ENCODE results near the gene AGBL4.

The AGBL4 gene

GRCh38 chr1:48629867-48630266 lies 1393.9 kb downstream of the AGBL4 start:
- no peak for TF ChIP-seq CTCF (IDR thresholded peaks at IDR 0.05; ENCODE audit: insufficient read depth, low read depth, low read length, missing control alignments)
- no peak overlapping the region for H3K4me3 ChIP-seq (ENCODE audit: low read length)
- DNase-seq (ENCODE audit: low read depth): no peak

- TF ChIP-seq CTCF (IDR thresholded peaks at IDR 0.05; ENCODE audit: insufficient read depth, low read depth, low read length, missing control alignments): no peak
- no peak overlapping the region for H3K4me3 ChIP-seq (ENCODE audit: low read length)
- no peak for DNase-seq (ENCODE audit: low read depth)
Observed at GRCh38 chr1:48627486-48627885, 1396.3 kb downstream of the AGBL4 start.

GRCh38 chr1:48619539-48619938 lies 1404.2 kb downstream of the AGBL4 start:
- DNase-seq (ENCODE audit: low read depth): peak; percentile 67
- no peak overlapping the region for H3K4me3 ChIP-seq (ENCODE audit: low read length)
- no peak for TF ChIP-seq CTCF (IDR thresholded peaks at IDR 0.05; ENCODE audit: insufficient read depth, low read depth, low read length, missing control alignments)

GRCh38 chr1:48617252-48617651 lies 1406.5 kb downstream of the AGBL4 start:
- no peak for TF ChIP-seq CTCF (IDR thresholded peaks at IDR 0.05; ENCODE audit: insufficient read depth, low read depth, low read length, missing control alignments)
- no peak for DNase-seq (ENCODE audit: low read depth)
- H3K4me3 ChIP-seq (ENCODE audit: low read length): no peak overlapping the region

GRCh38 chr1:48616710-48617109 lies 1407.0 kb downstream of the AGBL4 start:
- TF ChIP-seq CTCF (IDR thresholded peaks at IDR 0.05; ENCODE audit: insufficient read depth, low read depth, low read length, missing control alignments): no peak
- DNase-seq (ENCODE audit: low read depth): no peak
- H3K4me3 ChIP-seq (ENCODE audit: low read length): no peak overlapping the region

GRCh38 chr1:48611841-48612240 lies 1411.9 kb downstream of the AGBL4 start:
- no peak overlapping the region for H3K4me3 ChIP-seq (ENCODE audit: low read length)
- no peak for TF ChIP-seq CTCF (IDR thresholded peaks at IDR 0.05; ENCODE audit: insufficient read depth, low read depth, low read length, missing control alignments)
- DNase-seq (ENCODE audit: low read depth): no peak

- DNase-seq (ENCODE audit: low read depth): no peak
- no peak overlapping the region for H3K4me3 ChIP-seq (ENCODE audit: low read length)
- TF ChIP-seq CTCF (IDR thresholded peaks at IDR 0.05; ENCODE audit: insufficient read depth, low read depth, low read length, missing control alignments): no peak
Observed at GRCh38 chr1:48610628-48611542, 1412.9 kb downstream of the AGBL4 start.
